Left lung (tissue), 10 donors: ENCODE measurements around the gene PTP4A2. TPM values are rescaled to one million over a fixed set of nuclear protein-coding genes. Genes with fewer than 3 reads are reported as not detected.

Source experiments
- ATAC-seq: fragments of 200-7000 bp; cut with Tn5 transposase; one replicate; pipeline ENCODE4 v1.9.1; 2020; ENCODE audit warnings: moderate library complexity
- DNase-seq, 4 donors: peaks; one replicate each; pipeline ENCODE4 v3.0.0-alpha.2; 2013 to 2020
- H3K27ac ChIP-seq, 2 donors: fragments of 200-600 bp; sonication (generic) in 1 of 2; one replicate each; pipeline versions ENCODE4 v1.5.0 to v1.8.0; 2020 to 2021
- H3K27me3 ChIP-seq, 2 donors: fragments of 200-600 bp; sonication (generic) in 1 of 2; one replicate each; pipeline versions ENCODE4 v1.5.0 to v1.8.0; 2020 to 2021
- H3K36me3 ChIP-seq, 2 donors: fragments of 200-600 bp; sonication (generic) in 1 of 2; one replicate each; pipeline versions ENCODE4 v1.5.0 to v1.8.0; 2020 to 2021
- H3K4me1 ChIP-seq, 2 donors: fragments of 200-600 bp; one replicate each; pipeline ENCODE4 v1.8.0; 2021
- H3K4me3 ChIP-seq, 2 donors: fragments of 200-600 bp; sonication (generic) in 1 of 2; one replicate each; pipeline versions ENCODE4 v1.5.0 to v1.8.0; 2020 to 2021; ENCODE audit warnings: mild to moderate bottlenecking in 1 of 2
- H3K9me3 ChIP-seq, 2 donors: fragments of 200-600 bp; sonication (generic) in 1 of 2; one replicate each; pipeline versions ENCODE4 v1.5.0 to v1.8.0; 2020 to 2021
- intact Hi-C, 2 donors: fragments of 100-400 bp; cut with DNase I; formaldehyde crosslinking; loops; one replicate each; pipeline versions ENCODE4 v1.11.2 to v1.14.2; 2022
- polyA plus RNA-seq, 6 donors: library from polyadenylated mRNA; unstranded; fragments of 120-200 nt; gene quantifications; one replicate each; pipeline ENCODE4 v1.2.1, GENCODE V29; 2013; ENCODE audit not compliant: insufficient read length in 6 of 6
- total RNA-seq, 2 donors: library from RNA; stranded (reverse); fragmentation: NEBNext Ultra II Directional; extraction: Animal tissue kit (Norgen Biotek cat#: 25700); gene quantifications; one replicate each; pipeline ENCODE4 v1.2.1, GENCODE V29; 2021
- TF ChIP-seq, protein P1 (sequence below), 2 donors: fragments of 200-600 bp; sonication (generic) in 1 of 2; IDR thresholded peaks; one replicate each; pipeline versions ENCODE4 v1.5.0 to v1.8.0; 2021; ENCODE audit warnings: antibody characterized with exemption in 2 of 2
- donor health status: DM: no; HTN: yes; CAD: no.
- donor health status: DM: no; HTN: no; CAD: no.

Gene PTP4A2
- total and polyA plus RNA-seq, 8 donors = 193 to 272 (median 228) TPM

DNA sequence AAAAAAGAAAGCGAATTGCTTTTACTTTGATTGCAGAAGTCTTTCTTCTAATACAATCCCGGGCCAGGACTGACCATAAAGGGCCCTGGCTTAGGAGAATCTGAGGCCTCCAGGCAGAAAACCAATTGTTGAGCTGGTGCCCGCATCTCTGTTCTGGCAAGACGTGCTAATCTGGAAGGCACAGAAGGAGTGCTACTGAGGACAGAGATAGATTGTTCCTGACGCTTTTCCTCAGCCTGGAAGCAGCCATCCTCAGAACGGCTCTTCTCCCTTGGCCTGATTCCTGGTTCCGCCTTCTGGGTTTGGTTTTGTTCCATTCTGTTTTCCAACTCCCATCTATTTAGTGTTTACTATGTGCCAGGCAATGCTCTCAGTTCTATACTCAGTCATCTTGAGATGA, 77.6 kb downstream of the PTP4A2 start:
- intact Hi-C loops = no loop called here
- Histone ChIP-seq H3K27me3 (no peaks in the 10 kb centered on the region), H3K9me3 (no peaks in the 10 kb centered on the region), H3K36me3 (no peaks in the 10 kb centered on the region), H3K4me3 (no peak overlapping the region), H3K27ac (no peak overlapping the region), H3K4me1 (no peaks in the 10 kb centered on the region)
- TF ChIP-seq, protein P1, sequence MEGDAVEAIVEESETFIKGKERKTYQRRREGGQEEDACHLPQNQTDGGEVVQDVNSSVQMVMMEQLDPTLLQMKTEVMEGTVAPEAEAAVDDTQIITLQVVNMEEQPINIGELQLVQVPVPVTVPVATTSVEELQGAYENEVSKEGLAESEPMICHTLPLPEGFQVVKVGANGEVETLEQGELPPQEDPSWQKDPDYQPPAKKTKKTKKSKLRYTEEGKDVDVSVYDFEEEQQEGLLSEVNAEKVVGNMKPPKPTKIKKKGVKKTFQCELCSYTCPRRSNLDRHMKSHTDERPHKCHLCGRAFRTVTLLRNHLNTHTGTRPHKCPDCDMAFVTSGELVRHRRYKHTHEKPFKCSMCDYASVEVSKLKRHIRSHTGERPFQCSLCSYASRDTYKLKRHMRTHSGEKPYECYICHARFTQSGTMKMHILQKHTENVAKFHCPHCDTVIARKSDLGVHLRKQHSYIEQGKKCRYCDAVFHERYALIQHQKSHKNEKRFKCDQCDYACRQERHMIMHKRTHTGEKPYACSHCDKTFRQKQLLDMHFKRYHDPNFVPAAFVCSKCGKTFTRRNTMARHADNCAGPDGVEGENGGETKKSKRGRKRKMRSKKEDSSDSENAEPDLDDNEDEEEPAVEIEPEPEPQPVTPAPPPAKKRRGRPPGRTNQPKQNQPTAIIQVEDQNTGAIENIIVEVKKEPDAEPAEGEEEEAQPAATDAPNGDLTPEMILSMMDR (IDR thresholded peaks at IDR 0.05) = no peak
- ATAC-seq (no peak), DNase-seq (no peak)

DNA sequence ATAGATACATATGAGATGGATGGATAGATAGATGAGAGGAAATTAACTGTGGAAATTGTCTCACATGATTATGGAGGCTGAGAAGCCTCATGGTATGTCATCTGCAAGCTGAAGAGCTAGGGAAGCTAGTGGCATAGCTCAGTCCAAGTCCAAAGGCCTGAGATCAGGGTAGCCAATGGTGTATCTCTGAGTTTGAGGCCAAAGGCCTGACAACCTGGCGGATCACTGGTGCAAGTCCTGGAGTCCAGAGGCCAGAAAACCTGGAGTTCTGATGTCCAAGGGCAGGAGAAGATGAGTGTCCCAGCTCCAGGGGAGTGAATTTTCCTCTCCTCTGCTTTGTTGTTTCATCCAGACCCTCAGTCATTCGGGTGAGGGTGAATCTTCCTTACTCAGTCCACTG, 78.4 kb downstream of the PTP4A2 start:
- ATAC-seq = no peak
- no peak overlapping the region for H3K4me3 ChIP-seq
- H3K36me3 ChIP-seq = no peaks in the 10 kb centered on the region
- no peaks in the 10 kb centered on the region for H3K9me3 ChIP-seq
- no peaks in the 10 kb centered on the region for H3K4me1 ChIP-seq
- H3K27ac ChIP-seq = no peak overlapping the region
- TF ChIP-seq, protein P1 (IDR thresholded peaks at IDR 0.05) = no peak
- DNase-seq = no peak
- intact Hi-C loops = no loop called here
- H3K27me3 ChIP-seq = no peaks in the 10 kb centered on the region

DNA sequence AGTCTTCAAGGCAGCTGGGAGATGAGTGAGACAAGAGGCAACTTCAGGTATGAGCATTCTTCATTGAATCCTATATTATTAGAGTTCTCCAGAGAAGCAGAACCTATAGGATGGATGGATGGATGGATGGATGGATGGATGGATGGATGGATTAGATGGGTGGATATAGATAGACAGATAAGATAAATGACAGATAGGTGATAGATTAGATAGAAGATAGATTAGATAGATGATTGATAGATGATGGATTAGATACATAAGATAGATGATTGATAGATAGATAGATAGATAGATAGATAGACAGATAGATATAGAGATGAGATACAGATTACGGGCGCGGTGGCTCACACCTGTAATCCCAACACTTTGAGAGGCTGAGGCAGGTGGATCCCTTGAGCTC, 79.1 kb downstream of the PTP4A2 start:
- Histone ChIP-seq H3K36me3 (no peaks in the 10 kb centered on the region), H3K27ac (no peak overlapping the region), H3K4me1 (no peaks in the 10 kb centered on the region), H3K27me3 (no peaks in the 10 kb centered on the region), H3K9me3 (no peaks in the 10 kb centered on the region), H3K4me3 (no peak overlapping the region)
- TF ChIP-seq, protein P1 (IDR thresholded peaks at IDR 0.05) = no peak
- DNase-seq (no peak), ATAC-seq (no peak)
- intact Hi-C loops = no loop called here

DNA sequence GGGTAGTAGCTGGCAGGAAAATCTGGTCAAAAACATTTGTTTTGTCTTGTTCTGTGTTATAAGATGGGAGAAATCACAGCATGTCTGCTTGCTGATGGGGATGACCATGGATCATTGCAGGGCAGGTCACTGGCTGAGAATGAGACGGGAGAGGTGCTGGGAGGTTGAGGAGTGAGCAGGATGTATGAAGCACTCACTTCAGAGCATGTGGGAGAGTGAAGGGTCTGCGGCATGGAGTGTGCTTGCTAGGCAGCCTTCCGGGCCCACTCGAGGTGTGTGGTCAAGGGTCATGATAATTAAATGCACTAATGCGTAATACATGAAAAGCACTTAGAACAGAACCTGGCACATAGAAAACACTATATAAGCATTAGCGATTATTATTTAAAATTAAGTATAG, 80.3 kb downstream of the PTP4A2 start:
- Histone ChIP-seq H3K4me1 (no peaks in the 10 kb centered on the region), H3K4me3 (no peak overlapping the region), H3K36me3 (no peaks in the 10 kb centered on the region), H3K27ac (no peak overlapping the region), H3K9me3 (no peaks in the 10 kb centered on the region), H3K27me3 (no peaks in the 10 kb centered on the region)
- peak in 1 of 4 donors; percentile 19 for DNase-seq
- intact Hi-C loops = no loop called here
- TF ChIP-seq, protein P1 (IDR thresholded peaks at IDR 0.05) = no peak
- peak; percentile 81 for ATAC-seq

Other genes starting within 250 kb of the PTP4A2 start
- 100 to 1,000 TPM in 1 of 2 donors, 10 to 100 TPM in 1; 64.8 to 116 TPM for gene COL16A1, start 234.4 kb downstream of the PTP4A2 start, total RNA-seq
- gene COL16A1, start 234.4 kb downstream of the PTP4A2 start, polyA plus RNA-seq = 100 to 1,000 TPM; 111 to 177 (median 126) TPM
- gene ADGRB2, start 174.0 kb downstream of the PTP4A2 start, total RNA-seq = 1 to 10 TPM; 1.8 to 6.4 TPM
- gene ADGRB2, start 174.0 kb downstream of the PTP4A2 start, polyA plus RNA-seq = 10 to 100 TPM; 14.0 to 27.1 (median 19.0) TPM
- gene SPOCD1, start 122.3 kb downstream of the PTP4A2 start, total RNA-seq = 10 to 100 TPM in 1 of 2 donors, 1 to 10 TPM in 1; 7.8 to 10.9 TPM
- under 1 TPM; 0.32 to 0.78 (median 0.50) TPM for gene SPOCD1, start 122.3 kb downstream of the PTP4A2 start, polyA plus RNA-seq
- gene KHDRBS1, start 75.5 kb upstream of the PTP4A2 start, total RNA-seq = 10 to 100 TPM; 87.2 to 95.7 TPM
- 100 to 1,000 TPM; 213 to 261 (median 222) TPM for gene KHDRBS1, start 75.5 kb upstream of the PTP4A2 start, polyA plus RNA-seq
- 10 to 100 TPM; 16.5 to 22.6 TPM for gene TMEM39B, start 134.6 kb upstream of the PTP4A2 start, total RNA-seq
- gene TMEM39B, start 134.6 kb upstream of the PTP4A2 start, polyA plus RNA-seq = 10 to 100 TPM; 23.1 to 26.4 (median 24.6) TPM
- 10 to 100 TPM; 70.2 to 73.2 TPM for gene KPNA6, start 169.7 kb upstream of the PTP4A2 start, total RNA-seq
- gene KPNA6, start 169.7 kb upstream of the PTP4A2 start, polyA plus RNA-seq = 10 to 100 TPM; 30.6 to 37.5 (median 34.6) TPM
- 10 to 100 TPM; 54.0 to 56.4 TPM for gene TXLNA, start 241.3 kb upstream of the PTP4A2 start, total RNA-seq
- 10 to 100 TPM; 39.8 to 51.4 (median 44.6) TPM for gene TXLNA, start 241.3 kb upstream of the PTP4A2 start, polyA plus RNA-seq